PC-3 (cell line): ENCODE measurements around the gene AOPEP. TPM values are rescaled to one million over a fixed set of nuclear protein-coding genes. Genes with fewer than 3 reads are reported as not detected.
A peak's percentile ranks its signal among the peaks of the same experiment; 100 is the strongest.

Experiments
- ATAC-seq: fragments of 200-7000 bp; cut with Tn5 transposase; 2 replicates; pipeline ENCODE4 v1.9.1; 2020; ENCODE audit warnings: mild to moderate bottlenecking, moderate library complexity
- BruUV-seq: library from RNA; stranded (reverse); fragments of 400-500 nt; replicated peaks from 2 replicates; lab custom pipeline; 2021; lab: Mats Ljungman, UMichigan
- CTCF ChIA-PET: fragments of 300-600 bp; sonication (Branson Sonifier 250); formaldehyde crosslinking; loops from one replicate; lab custom pipeline; 2022; ENCODE audit warnings: antibody characterized with exemption; lab: Charles Lee
- POLR2A ChIA-PET: fragments of 300-600 bp; sonication (Branson Sonifier 250); formaldehyde crosslinking; loops from one replicate; lab custom pipeline; 2022; ENCODE audit warnings: antibody characterized with exemption; ENCODE audit not compliant: unreplicated experiment; lab: Charles Lee
- DNase-seq: peaks from one replicate; pipeline ENCODE4 v3.0.0-alpha.2; 2015
- H2AFZ ChIP-seq: fragments of 300-600 bp; sonication (generic); 2 replicates; pipeline ENCODE4 v1.6.0; 2016; ENCODE audit warnings: antibody characterized with exemption, low read length
- H3F3A ChIP-seq: fragments of 300-600 bp; sonication (generic); one replicate; pipeline ENCODE4 v1.6.0; 2017; ENCODE audit warnings: antibody characterized with exemption, low read length, control low read depth, mild to moderate bottlenecking; ENCODE audit not compliant: unreplicated experiment
- H3K27ac ChIP-seq: fragments of 300-600 bp; sonication (generic); 2 replicates; pipeline ENCODE4 v1.5.1; 2016; ENCODE audit warnings: mild to moderate bottlenecking, low read length
- H3K27me3 ChIP-seq: fragments of 300-600 bp; sonication (generic); 2 replicates; pipeline ENCODE4 v1.6.1; 2016; ENCODE audit warnings: low read length, mixed read lengths
- H3K36me3 ChIP-seq: fragments of 300-600 bp; sonication (generic); 2 replicates; pipeline ENCODE4 v1.6.1; 2016; ENCODE audit warnings: low read depth, mixed run types, low read length, mixed read lengths
- H3K4me1 ChIP-seq: fragments of 300-600 bp; sonication (generic); 2 replicates; pipeline ENCODE4 v1.5.1; 2016; ENCODE audit warnings: low read length; ENCODE audit not compliant: insufficient read depth
- H3K4me2 ChIP-seq: fragments of 300-600 bp; sonication (generic); 2 replicates; pipeline ENCODE4 v1.6.0; 2016; ENCODE audit warnings: low read length
- H3K4me3 ChIP-seq: fragments of 300-600 bp; sonication (generic); 2 replicates; pipeline ENCODE4 v1.5.1; 2016; ENCODE audit warnings: mild to moderate bottlenecking, low read length, mixed read lengths
- H3K79me2 ChIP-seq: fragments of 300-600 bp; sonication (generic); 2 replicates; pipeline ENCODE4 v1.6.1; 2017; ENCODE audit warnings: low read length, mixed read lengths
- H3K9ac ChIP-seq: fragments of 300-600 bp; sonication (generic); 2 replicates; pipeline ENCODE4 v1.6.0; 2016; ENCODE audit warnings: mild to moderate bottlenecking, low read length
- H3K9me2 ChIP-seq: fragments of 300-600 bp; sonication (generic); replicated peaks from 2 replicates; pipeline ENCODE4 v1.6.1; 2016; ENCODE audit warnings: mixed run types, low read length, mixed read lengths
- H3K9me3 ChIP-seq: fragments of 300-600 bp; sonication (generic); 2 replicates; pipeline ENCODE4 v1.6.1; 2016; ENCODE audit warnings: low read length, mixed read lengths
- H4K20me1 ChIP-seq: fragments of 300-600 bp; sonication (generic); 2 replicates; pipeline ENCODE4 v1.6.1; 2016; ENCODE audit warnings: low read length, mixed read lengths
- CTCF ChIP-seq: fragments of 300-600 bp; sonication (generic); conservative IDR thresholded peaks from 2 replicates; pipeline ENCODE4 v1.5.1; 2017; ENCODE audit warnings: antibody characterized with exemption, low read depth, mild to moderate bottlenecking, low read length
- EZH2 ChIP-seq: fragments of 300-600 bp; sonication (generic); IDR thresholded peaks from one replicate; pipeline ENCODE4 v1.6.1; 2017; ENCODE audit warnings: antibody characterized with exemption, mild to moderate bottlenecking, low read length; ENCODE audit not compliant: unreplicated experiment
- EZH2phosphoT487 ChIP-seq: fragments of 300-600 bp; sonication (generic); IDR thresholded peaks from 2 replicates; pipeline ENCODE4 v1.6.1; 2018; ENCODE audit warnings: mild to moderate bottlenecking, antibody characterized with exemption, low read length, borderline replicate concordance
- intact Hi-C: fragments of 100-400 bp; cut with micrococcal nuclease; formaldehyde crosslinking; loops from 2 replicates; pipeline ENCODE4 v1.9.0; 2023
- total RNA-seq: library from RNA; depleted of rRNA; stranded (reverse); fragments of >200 nt; gene quantifications from 2 replicates; pipeline ENCODE4 v1.2.3, GENCODE V29; 2014

AOPEP gene
- total RNA-seq, 1 experiment from 2014 or later = 23.1 TPM

DNA sequence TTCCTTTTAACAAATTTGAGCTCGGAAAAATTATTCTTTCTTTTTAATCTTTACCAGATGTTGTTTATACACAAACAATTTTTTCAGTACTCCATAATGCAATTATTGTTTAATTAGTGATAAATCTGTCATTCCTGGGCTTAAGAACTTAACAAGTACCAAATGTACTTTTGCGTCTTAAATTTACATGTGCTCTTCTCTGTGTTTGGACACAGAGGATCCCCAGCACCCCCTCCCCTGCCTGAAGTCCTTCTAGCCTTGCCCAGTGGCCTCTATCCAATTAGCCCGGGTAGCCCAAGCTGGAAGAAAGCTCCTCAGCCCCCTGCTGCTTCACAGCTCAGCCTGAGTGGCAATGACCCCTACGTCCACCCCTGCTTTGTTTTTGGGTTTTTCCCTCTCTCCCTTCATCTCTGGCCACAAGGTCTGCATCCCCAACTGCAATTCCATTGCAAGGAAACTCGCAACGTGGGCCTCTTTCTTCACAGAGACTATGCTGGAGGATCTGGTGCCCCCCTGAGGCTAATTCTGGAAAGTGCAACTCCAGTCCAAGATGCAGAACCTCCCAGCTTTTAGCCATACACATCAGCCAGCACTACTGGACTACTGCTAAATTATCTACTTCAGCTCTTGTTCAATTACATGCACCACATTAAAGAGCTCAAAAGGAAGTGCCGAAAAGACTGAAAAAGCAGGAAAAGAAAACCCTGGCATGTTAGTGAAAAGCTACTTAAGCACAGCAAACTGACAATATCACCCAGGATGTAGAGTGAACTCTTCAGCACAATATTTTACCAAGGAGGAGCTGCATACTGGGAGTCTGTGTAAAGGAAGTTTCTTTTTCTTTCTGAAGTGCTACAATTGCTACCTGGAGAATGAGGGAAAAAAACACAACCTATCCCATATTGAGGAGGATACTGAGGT is 404.8 kb downstream of the AOPEP start:
- intact Hi-C loops = loop anchor here (1.0 to 2.0 kb wide), 2 partner anchors 450 to 576 kb away; partner anchors contain the start of gene PCAT7
- DNase-seq = peak; percentile 67
- Histone ChIP-seq H3K27ac (no peak overlapping the region), H3K27me3 (no peaks in the 10 kb centered on the region), H3K79me2 (no peaks in the 10 kb centered on the region), H3K4me2 (no peak overlapping the region), H3K9me2 (no peaks in the 10 kb centered on the region), H3K4me3 (no peak overlapping the region), H3K36me3 (no peaks in the 10 kb centered on the region), H3F3A (no peaks in the 10 kb centered on the region), H4K20me1 (no peaks in the 10 kb centered on the region), H3K9ac (no peak overlapping the region), H3K4me1 (no peaks in the 10 kb centered on the region), H3K9me3 (no peaks in the 10 kb centered on the region), H2AFZ (0 out of 2 replicates have a peak overlapping the region, but pooled peaks have one; percentile 58)
- ATAC-seq = peak; percentile 78
- no TSS peak for BruUV-seq
- CTCF ChIA-PET = interaction anchor here (0.5 to 0.9 kb wide), 3 partner anchors 348 to 349 kb away, joined by 3 to 4 read pairs (median 3); no protein-coding TSS in a partner anchor
- POLR2A ChIA-PET = no interaction called here
- TF ChIP-seq EZH2phosphoT487 = no peak
- peak; percentile 78 for TF ChIP-seq CTCF

GRCh38 chr9:95132366-95133324 is 406.1 kb downstream of the AOPEP start:
- Histone ChIP-seq H3K4me1 (no peaks in the 10 kb centered on the region), H3K27me3 (no peaks in the 10 kb centered on the region), H4K20me1 (no peaks in the 10 kb centered on the region), H3K79me2 (no peaks in the 10 kb centered on the region), H2AFZ (no peak overlapping the region), H3K9me2 (no peaks in the 10 kb centered on the region), H3K36me3 (no peaks in the 10 kb centered on the region), H3K4me3 (no peak overlapping the region), H3K9ac (no peak overlapping the region), H3K4me2 (no peak overlapping the region), H3K27ac (no peak overlapping the region), H3K9me3 (no peaks in the 10 kb centered on the region), H3F3A (no peaks in the 10 kb centered on the region)
- intact Hi-C loops = no loop called here
- ChIA-PET CTCF (interaction anchor here (0.9 kb wide), 1 partner anchor 349 kb away, joined by 3 read pairs; no protein-coding TSS in a partner anchor), POLR2A (no interaction called here)
- no TSS peak for BruUV-seq
- no peak for ATAC-seq
- DNase-seq = no peak
- TF ChIP-seq EZH2 = no peak
- no peak for TF ChIP-seq CTCF
- no peak for TF ChIP-seq EZH2phosphoT487
